K562 (cell line): ENCODE results near the gene SPHK1. TPM values are rescaled to one million over a fixed set of nuclear protein-coding genes. Genes with fewer than 3 reads are reported as not detected.

Source experiments
- CHD7 ChIP-seq: fragments of 200-600 bp; sonication (generic); IDR thresholded peaks from one replicate; pipeline ENCODE4 v1.6.1; 2012; ENCODE audit warnings: mild to moderate bottlenecking, low read depth, low read length, inconsistent platforms
- DEAF1 ChIP-seq: fragments of 450-650 bp; formaldehyde crosslinking; IDR thresholded peaks from 2 replicates; pipeline ENCODE4 v1.4.0; 2020; ENCODE audit warnings: mild to moderate bottlenecking, moderate library complexity
- NFIC ChIP-seq: fragments of 450-650 bp; IDR thresholded peaks from 2 replicates; pipeline ENCODE4 v1.6.1; 2017; ENCODE audit warnings: mild to moderate bottlenecking, inconsistent platforms
- RFX1 ChIP-seq: fragments of 450-650 bp; IDR thresholded peaks from 2 replicates; pipeline ENCODE4 v1.6.1; 2016; ENCODE audit warnings: mild to moderate bottlenecking, moderate library complexity
- RFX7 ChIP-seq: fragments of 250-450 bp; sonication (Bioruptor Pico); IDR thresholded peaks from 2 replicates; pipeline ENCODE4 v1.5.1; 2021; ENCODE audit warnings: mild to moderate bottlenecking
- SMC3 ChIP-seq: conservative IDR thresholded peaks from 2 replicates; pipeline ENCODE4 v1.6.1; 2011; ENCODE audit warnings: low read depth, low read length, improper control_type of control experiment; ENCODE audit not compliant: insufficient read depth
- ZNF395 ChIP-seq: fragments of 200-800 bp; sonication (Bioruptor generic); IDR thresholded peaks from 2 replicates; pipeline ENCODE4 v1.6.1; 2017; ENCODE audit warnings: missing genetic modification characterization, missing compliant biosample characterization
- polyA plus RNA-seq, 8 experiments: library from polyadenylated mRNA; depleted of rRNA in 4 of 8; stranded (reverse) in 5 of 8; unstranded in 3 of 8; fragments of >200 nt; fragmentation: Nextera tagmentation in 2 of 8; fragmentation: Illumina TruSeq in 1 of 8; extraction: Ambion mirVana in 2 of 8; extraction: Trizol in 1 of 8; gene quantifications; 2 replicates each; pipeline versions ENCODE4 v1.2.1 to v1.2.3, GENCODE V29; 2011 to 2014; ENCODE audit warnings: inconsistent platforms in 1 of 8, missing spikeins in 1 of 8
- total RNA-seq, 7 experiments: library from RNA; depleted of rRNA in 6 of 7; stranded (reverse); fragments of >200 nt in 6 of 7; fragmentation: Illumina TruSeq in 2 of 7; extraction: Trizol in 2 of 7; gene quantifications; 2 replicates each; pipeline versions ENCODE4 v1.2.1 to v1.2.3, GENCODE V29; 2011 to 2021; ENCODE audit warnings: low replicate concordance in 1 of 7
- TF ChIP-seq, protein P1 (sequence below): IDR thresholded peaks from 2 replicates; pipeline ENCODE4 v1.6.1; 2014; ENCODE audit warnings: antibody characterized with exemption

The SPHK1 gene
- total and polyA plus RNA-seq, 9 of the 15 experiments (the other 6 are each of a cell fraction or from before 2014, with no cell fraction given): 0.21 to 60.3 (median 14.5) TPM

DNA sequence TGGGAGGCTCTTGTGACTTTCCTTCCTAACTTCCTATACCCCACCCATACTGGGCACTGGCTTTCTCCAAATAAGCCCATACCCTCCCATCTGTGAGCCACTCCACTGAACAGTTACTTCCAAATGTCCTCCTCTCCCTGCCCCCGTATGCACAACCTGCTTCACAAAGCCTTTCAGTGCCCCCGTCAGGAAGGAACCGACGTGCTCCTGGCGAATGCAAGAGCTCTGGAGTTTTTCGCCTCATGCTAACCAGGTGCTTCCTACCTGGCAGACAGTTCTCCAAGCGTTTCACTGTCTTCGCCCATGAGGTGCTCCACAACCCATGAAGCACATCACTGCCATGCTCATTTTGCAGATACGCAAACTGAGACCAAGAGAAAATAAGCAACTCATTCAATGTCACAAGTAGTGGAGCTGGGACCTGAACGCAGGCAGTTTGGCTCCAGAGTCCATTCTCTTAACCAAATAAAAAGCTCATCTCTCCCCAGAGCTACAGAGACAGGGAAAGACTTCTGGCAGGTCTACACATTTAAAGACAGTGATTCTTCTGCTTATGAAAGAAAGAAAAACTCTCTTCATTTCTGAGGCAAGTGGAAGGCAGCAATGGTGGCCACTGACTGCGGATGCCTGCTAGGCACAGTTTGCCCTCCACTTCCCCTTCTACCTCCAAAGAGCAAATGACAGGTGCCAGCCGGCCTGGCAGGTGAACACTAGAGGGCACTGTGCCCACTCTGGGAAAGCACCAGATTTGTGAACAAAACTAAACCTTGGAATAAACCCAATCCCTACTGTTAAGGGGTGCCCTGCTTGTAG, 23.8 kb downstream of the SPHK1 start (continued):
- TF ChIP-seq CHD7: no peak
- peak; percentile 68 for TF ChIP-seq SMC3
- TF ChIP-seq ZNF395 (CRISPR knock-in tag): no peak
- TF ChIP-seq DEAF1 (CRISPR knock-in tag): peak; percentile 40; the same call in 1 of the 2 replicates
- TF ChIP-seq RFX7 (CRISPR knock-in tag): no peak
- TF ChIP-seq RFX1: no peak
- peak; percentile 35 for TF ChIP-seq NFIC
- TF ChIP-seq, protein P1, sequence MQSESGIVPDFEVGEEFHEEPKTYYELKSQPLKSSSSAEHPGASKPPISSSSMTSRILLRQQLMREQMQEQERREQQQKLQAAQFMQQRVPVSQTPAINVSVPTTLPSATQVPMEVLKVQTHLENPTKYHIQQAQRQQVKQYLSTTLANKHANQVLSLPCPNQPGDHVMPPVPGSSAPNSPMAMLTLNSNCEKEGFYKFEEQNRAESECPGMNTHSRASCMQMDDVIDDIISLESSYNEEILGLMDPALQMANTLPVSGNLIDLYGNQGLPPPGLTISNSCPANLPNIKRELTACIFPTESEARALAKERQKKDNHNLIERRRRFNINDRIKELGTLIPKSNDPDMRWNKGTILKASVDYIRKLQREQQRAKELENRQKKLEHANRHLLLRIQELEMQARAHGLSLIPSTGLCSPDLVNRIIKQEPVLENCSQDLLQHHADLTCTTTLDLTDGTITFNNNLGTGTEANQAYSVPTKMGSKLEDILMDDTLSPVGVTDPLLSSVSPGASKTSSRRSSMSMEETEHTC: no peak
